GM18519 (cell line): ENCODE data around the gene HOXD3.

Source experiments
- ATAC-seq: cut with Tn5 transposase; IDR thresholded peaks from one replicate; pipeline ENCODE4 v1.9.1; 2021; ENCODE audit warnings: mild to moderate bottlenecking, moderate library complexity; ENCODE audit not compliant: unreplicated experiment, low FRiP score

HOXD3 gene

GRCh38 chr2:176202491-176202890, 45.4 kb downstream of the HOXD3 start:
- no peak for ATAC-seq

DNA sequence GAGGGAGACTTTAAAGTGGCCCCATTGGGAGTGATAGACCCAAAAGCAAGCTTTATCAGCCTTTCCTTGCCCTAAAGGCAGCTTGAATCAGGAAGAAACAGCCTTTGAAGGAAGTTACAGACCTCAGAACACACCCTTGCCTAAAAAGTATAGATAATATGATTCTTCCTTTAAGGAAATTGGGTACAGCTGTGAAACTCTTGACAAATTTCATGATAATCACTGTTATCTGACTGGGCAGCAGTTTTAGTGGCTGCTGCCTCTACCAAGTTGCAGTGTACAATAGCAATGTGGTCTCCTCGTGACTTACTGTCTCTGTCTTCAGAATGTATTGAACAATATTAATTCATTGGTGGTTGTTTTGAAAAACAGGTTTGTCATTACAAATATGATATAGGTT, 48.0 kb downstream of the HOXD3 start:
- no peak for ATAC-seq

DNA sequence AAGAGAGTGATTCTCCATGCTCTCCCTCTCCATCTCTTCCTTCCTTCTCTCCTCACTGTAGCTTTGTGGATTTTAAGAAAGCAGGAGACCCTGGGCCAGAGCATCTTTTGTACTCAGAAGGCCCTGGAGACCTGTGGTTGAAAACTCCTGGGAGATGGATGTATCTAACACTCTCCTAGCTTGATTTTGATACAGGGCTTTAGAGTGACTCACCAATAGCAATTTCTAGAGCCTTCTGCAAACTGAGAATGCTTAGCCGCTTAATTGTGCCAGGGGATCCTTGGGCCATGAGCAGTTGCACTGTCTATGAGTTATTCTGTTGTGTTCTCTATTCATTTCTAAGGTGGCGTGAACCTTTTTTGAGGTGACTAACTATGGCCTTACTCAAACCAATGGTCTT, 49.0 kb downstream of the HOXD3 start:
- ATAC-seq = no peak

GRCh38 chr2:176206682-176207081, 49.6 kb downstream of the HOXD3 start:
- ATAC-seq = no peak

- ATAC-seq = no peak
Measured at GRCh38 chr2:176211110-176211509, 54.0 kb downstream of the HOXD3 start.

DNA sequence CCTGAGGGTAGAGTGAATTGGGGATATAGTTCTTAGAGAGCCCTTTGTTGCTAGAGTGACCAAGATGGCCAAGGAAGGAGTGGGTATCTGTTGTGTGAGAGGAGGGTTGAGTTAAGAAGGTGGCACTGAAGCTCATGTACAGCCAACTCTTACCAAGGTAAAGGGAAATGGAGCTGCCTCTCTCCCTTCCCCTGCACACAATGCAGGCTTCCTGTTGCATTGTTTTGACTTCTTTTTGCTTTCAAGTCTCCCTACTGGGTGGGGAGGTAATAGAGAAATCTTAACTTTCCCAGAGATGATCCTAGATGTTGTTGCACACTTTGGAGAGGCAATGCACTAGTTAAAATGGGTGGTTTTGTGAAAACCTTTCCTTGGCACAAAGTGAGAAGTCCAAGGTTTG, 55.2 kb downstream of the HOXD3 start:
- ATAC-seq = no peak

GRCh38 chr2:176213406-176213805, 56.3 kb downstream of the HOXD3 start:
- ATAC-seq = no peak
